MM.1S (cell line): ENCODE data around the gene SPAG16.

ENCODE experiments used
- DNase-seq: peaks from one replicate; pipeline ENCODE4 v3.0.0-alpha.2; 2015
- H2AFZ ChIP-seq: fragments of 300-600 bp; sonication (generic); 2 replicates; pipeline ENCODE4 v1.6.0; 2016; ENCODE audit warnings: antibody characterized with exemption, low read length
- H3F3A ChIP-seq: fragments of 300-600 bp; sonication (generic); 2 replicates; pipeline ENCODE4 v1.6.1; 2016; ENCODE audit warnings: mild to moderate bottlenecking, antibody characterized with exemption, low read length, moderate library complexity, mixed read lengths; ENCODE audit not compliant: insufficient read depth
- H3K27ac ChIP-seq: fragments of 300-600 bp; sonication (generic); 2 replicates; pipeline ENCODE4 v1.5.1; 2016; ENCODE audit warnings: mild to moderate bottlenecking, low read length
- H3K27me3 ChIP-seq: fragments of 300-600 bp; sonication (generic); replicated peaks from 2 replicates; pipeline ENCODE4 v1.6.0; 2016; ENCODE audit warnings: low read length; ENCODE audit not compliant: insufficient read depth
- H3K36me3 ChIP-seq: fragments of 300-600 bp; sonication (generic); replicated peaks from 2 replicates; pipeline ENCODE4 v1.6.1; 2016; ENCODE audit warnings: mild to moderate bottlenecking, low read length, mixed read lengths; ENCODE audit not compliant: insufficient read depth
- H3K4me1 ChIP-seq: fragments of 300-600 bp; sonication (generic); 2 replicates; pipeline ENCODE4 v1.6.1; 2016; ENCODE audit warnings: low read length, mixed read lengths
- H3K4me2 ChIP-seq: fragments of 300-600 bp; sonication (generic); 2 replicates; pipeline ENCODE4 v1.6.0; 2016; ENCODE audit warnings: low read depth, low read length
- H3K4me3 ChIP-seq: fragments of 300-600 bp; sonication (generic); 2 replicates; pipeline ENCODE4 v1.5.1; 2016; ENCODE audit warnings: low read length, mixed read lengths
- H3K79me2 ChIP-seq: fragments of 300-600 bp; sonication (generic); 2 replicates; pipeline ENCODE4 v1.6.1; 2016; ENCODE audit warnings: mixed run types, low read length, mixed read lengths
- H3K9ac ChIP-seq: fragments of 300-600 bp; sonication (generic); 2 replicates; pipeline ENCODE4 v1.6.1; 2016; ENCODE audit warnings: low read length, mixed read lengths
- H3K9me2 ChIP-seq: fragments of 300-600 bp; sonication (generic); replicated peaks from 2 replicates; pipeline ENCODE4 v1.6.1; 2016; ENCODE audit warnings: mild to moderate bottlenecking, low read length, mixed read lengths; ENCODE audit not compliant: insufficient read depth
- H3K9me3 ChIP-seq: fragments of 300-600 bp; sonication (generic); replicated peaks from 2 replicates; pipeline ENCODE4 v1.6.1; 2016; ENCODE audit warnings: mild to moderate bottlenecking, low read length, mixed read lengths; ENCODE audit not compliant: insufficient read depth
- H4K20me1 ChIP-seq: fragments of 300-600 bp; sonication (generic); 2 replicates; pipeline ENCODE4 v1.6.1; 2016; ENCODE audit warnings: mild to moderate bottlenecking, low read length, moderate library complexity, mixed read lengths; ENCODE audit not compliant: insufficient read depth
- EZH2 ChIP-seq: fragments of 300-600 bp; sonication (generic); optimal IDR thresholded peaks from 2 replicates; pipeline ENCODE3; 2017; ENCODE audit warnings: low read depth, mild to moderate bottlenecking, antibody characterized with exemption, low read length, mixed read lengths
- EZH2phosphoT487 ChIP-seq: fragments of 300-600 bp; sonication (generic); IDR thresholded peaks from 2 replicates; pipeline ENCODE4 v1.6.1; 2018; ENCODE audit warnings: antibody characterized with exemption, low read length
- TF ChIP-seq, protein P1 (sequence below): fragments of 300-600 bp; sonication (generic); IDR thresholded peaks from 2 replicates; pipeline ENCODE4 v1.5.1; 2016; ENCODE audit warnings: antibody characterized with exemption, low read length, mixed read lengths

Gene SPAG16

GRCh38 chr2:213806125-213806726, 522.0 kb downstream of the SPAG16 start:
- Histone ChIP-seq H4K20me1 (no peaks in the 10 kb centered on the region), H3K4me1 (no peaks in the 10 kb centered on the region), H3K9me3 (no peaks in the 10 kb centered on the region), H3K4me2 (no peak overlapping the region), H3F3A (no peaks in the 10 kb centered on the region), H3K27me3 (no peaks in the 10 kb centered on the region), H3K9me2 (no peaks in the 10 kb centered on the region), H3K79me2 (no peaks in the 10 kb centered on the region), H2AFZ (no peak overlapping the region), H3K36me3 (no peaks in the 10 kb centered on the region), H3K27ac (no peak overlapping the region), H3K4me3 (no peak overlapping the region), H3K9ac (no peak overlapping the region)
- DNase-seq: peak; percentile 11
- TF ChIP-seq, protein P1, sequence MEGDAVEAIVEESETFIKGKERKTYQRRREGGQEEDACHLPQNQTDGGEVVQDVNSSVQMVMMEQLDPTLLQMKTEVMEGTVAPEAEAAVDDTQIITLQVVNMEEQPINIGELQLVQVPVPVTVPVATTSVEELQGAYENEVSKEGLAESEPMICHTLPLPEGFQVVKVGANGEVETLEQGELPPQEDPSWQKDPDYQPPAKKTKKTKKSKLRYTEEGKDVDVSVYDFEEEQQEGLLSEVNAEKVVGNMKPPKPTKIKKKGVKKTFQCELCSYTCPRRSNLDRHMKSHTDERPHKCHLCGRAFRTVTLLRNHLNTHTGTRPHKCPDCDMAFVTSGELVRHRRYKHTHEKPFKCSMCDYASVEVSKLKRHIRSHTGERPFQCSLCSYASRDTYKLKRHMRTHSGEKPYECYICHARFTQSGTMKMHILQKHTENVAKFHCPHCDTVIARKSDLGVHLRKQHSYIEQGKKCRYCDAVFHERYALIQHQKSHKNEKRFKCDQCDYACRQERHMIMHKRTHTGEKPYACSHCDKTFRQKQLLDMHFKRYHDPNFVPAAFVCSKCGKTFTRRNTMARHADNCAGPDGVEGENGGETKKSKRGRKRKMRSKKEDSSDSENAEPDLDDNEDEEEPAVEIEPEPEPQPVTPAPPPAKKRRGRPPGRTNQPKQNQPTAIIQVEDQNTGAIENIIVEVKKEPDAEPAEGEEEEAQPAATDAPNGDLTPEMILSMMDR: peak; percentile 40
- TF ChIP-seq EZH2 (no peak), EZH2phosphoT487 (no peak)

DNA sequence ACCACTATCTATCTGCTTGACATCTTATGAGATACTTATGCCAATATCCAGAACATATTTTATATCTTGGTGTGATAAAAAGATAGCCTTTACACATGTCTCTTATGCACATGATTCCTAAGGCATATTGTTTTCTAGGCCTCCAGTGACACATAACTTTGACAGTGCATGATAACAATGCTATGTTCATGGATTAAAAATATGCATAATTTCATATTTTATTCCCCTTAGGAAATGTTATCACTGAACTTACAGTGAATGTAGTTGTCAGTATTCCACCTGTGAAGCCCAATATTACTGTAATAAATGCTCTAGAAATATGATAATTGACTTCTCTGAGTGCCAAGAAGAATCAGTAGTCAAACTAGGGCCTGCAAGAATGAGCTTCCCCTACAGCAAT, 532.3 kb downstream of the SPAG16 start:
- TF ChIP-seq, protein P1: no peak
- H3K4me3 ChIP-seq: no peak overlapping the region
- H3K4me1 ChIP-seq: no peaks in the 10 kb centered on the region
- no peak overlapping the region for H3K27ac ChIP-seq
- H3K4me2 ChIP-seq: no peak overlapping the region
- no peaks in the 10 kb centered on the region for H3K9me2 ChIP-seq
- no peak overlapping the region for H3K9ac ChIP-seq
- no peaks in the 10 kb centered on the region for H3K79me2 ChIP-seq
- DNase-seq: no peak
- H2AFZ ChIP-seq: no peak overlapping the region
- no peaks in the 10 kb centered on the region for H3K36me3 ChIP-seq
- no peaks in the 10 kb centered on the region for H3F3A ChIP-seq
- H3K27me3 ChIP-seq: no peaks in the 10 kb centered on the region
- H3K9me3 ChIP-seq: no peaks in the 10 kb centered on the region
- H4K20me1 ChIP-seq: no peaks in the 10 kb centered on the region

GRCh38 chr2:213818436-213818835, 534.2 kb downstream of the SPAG16 start:
- Histone ChIP-seq H3K9me2 (no peaks in the 10 kb centered on the region), H3K79me2 (no peaks in the 10 kb centered on the region), H3K36me3 (no peaks in the 10 kb centered on the region), H2AFZ (no peak overlapping the region), H3K27me3 (no peaks in the 10 kb centered on the region), H3K9ac (no peak overlapping the region), H3K27ac (no peak overlapping the region), H3K4me1 (no peaks in the 10 kb centered on the region), H3K9me3 (no peaks in the 10 kb centered on the region), H4K20me1 (no peaks in the 10 kb centered on the region), H3F3A (no peaks in the 10 kb centered on the region), H3K4me2 (no peak overlapping the region), H3K4me3 (no peak overlapping the region)
- DNase-seq: no peak
- TF ChIP-seq, protein P1: no peak
- TF ChIP-seq EZH2: no peak
